NCI-H748 (cell line): ENCODE results near the gene SMCR8.
"Not testable (repeated sequence)": the region's sequence is repeated elsewhere in the genome, so short reads cannot be mapped to it uniquely, and the experiment has no call there.

ENCODE experiments used
- DNase-seq: peaks from one replicate; lab custom pipeline; 2025; ENCODE audit not compliant: unreplicated experiment; lab: John Stamatoyannopoulos, UW

Gene SMCR8

GRCh38 chr17:18361837-18362697 lies 47.0 kb downstream of the SMCR8 start:
- DNase-seq: no peak

GRCh38 chr17:18362698-18363100 lies 47.6 kb downstream of the SMCR8 start:
- peak; percentile 60 for DNase-seq

- peak; percentile 98 for DNase-seq
Observed at GRCh38 chr17:18363101-18364049, 48.3 kb downstream of the SMCR8 start, which contains the start of gene SHMT1. SHMT1 (minus strand) TSS chr17:18363550; CDS start chr17:18355981, 7,569 bp downstream.

- no peak for DNase-seq
Observed at GRCh38 chr17:18364166-18364565, 49.1 kb downstream of the SMCR8 start.

GRCh38 chr17:18368946-18369345 lies 53.9 kb downstream of the SMCR8 start:
- DNase-seq: no peak

GRCh38 chr17:18370761-18371160 lies 55.7 kb downstream of the SMCR8 start:
- DNase-seq: no peak

GRCh38 chr17:18371455-18371854 lies 56.4 kb downstream of the SMCR8 start:
- DNase-seq: no peak

GRCh38 chr17:18373181-18373580 lies 58.1 kb downstream of the SMCR8 start:
- not testable (repeated sequence) for DNase-seq

- no peak for DNase-seq
Observed at GRCh38 chr17:18374216-18374615, 59.1 kb downstream of the SMCR8 start.
